Measurements from ENCODE around the gene CPSF4L.

Gene CPSF4L

DNA sequence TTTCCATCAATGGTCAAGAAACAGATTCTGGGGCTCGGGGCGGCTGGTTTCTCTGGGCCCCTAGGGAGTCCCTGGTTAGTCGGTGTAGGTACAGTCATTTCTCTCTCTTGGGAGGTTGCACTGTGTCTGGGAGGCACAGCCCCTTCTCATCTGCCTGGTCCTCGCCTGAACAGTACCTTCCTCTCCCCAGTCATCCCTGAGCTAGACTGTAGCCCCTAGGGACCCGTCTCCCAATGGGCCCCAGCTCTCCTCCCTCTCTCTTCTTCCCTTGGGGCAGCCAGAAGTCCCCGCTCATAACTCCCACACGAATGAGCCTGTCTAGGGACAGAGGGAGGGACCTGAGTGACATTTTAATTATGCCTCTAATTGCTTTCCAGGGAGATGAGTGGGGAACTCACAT lies 20.2 kb upstream of the CPSF4L start (continued):
- TF ChIP-seq ZNF629 (tag by site-specific recombination; IDR thresholded peaks at IDR 0.05): no peak
- TF ChIP-seq, protein P1, sequence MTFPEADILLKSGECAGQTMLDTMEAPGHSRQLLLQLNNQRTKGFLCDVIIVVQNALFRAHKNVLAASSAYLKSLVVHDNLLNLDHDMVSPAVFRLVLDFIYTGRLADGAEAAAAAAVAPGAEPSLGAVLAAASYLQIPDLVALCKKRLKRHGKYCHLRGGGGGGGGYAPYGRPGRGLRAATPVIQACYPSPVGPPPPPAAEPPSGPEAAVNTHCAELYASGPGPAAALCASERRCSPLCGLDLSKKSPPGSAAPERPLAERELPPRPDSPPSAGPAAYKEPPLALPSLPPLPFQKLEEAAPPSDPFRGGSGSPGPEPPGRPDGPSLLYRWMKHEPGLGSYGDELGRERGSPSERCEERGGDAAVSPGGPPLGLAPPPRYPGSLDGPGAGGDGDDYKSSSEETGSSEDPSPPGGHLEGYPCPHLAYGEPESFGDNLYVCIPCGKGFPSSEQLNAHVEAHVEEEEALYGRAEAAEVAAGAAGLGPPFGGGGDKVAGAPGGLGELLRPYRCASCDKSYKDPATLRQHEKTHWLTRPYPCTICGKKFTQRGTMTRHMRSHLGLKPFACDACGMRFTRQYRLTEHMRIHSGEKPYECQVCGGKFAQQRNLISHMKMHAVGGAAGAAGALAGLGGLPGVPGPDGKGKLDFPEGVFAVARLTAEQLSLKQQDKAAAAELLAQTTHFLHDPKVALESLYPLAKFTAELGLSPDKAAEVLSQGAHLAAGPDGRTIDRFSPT (tag by site-specific recombination; IDR thresholded peaks at IDR 0.05): no peak
- peak; percentile 94 for TF ChIP-seq WT1 (tag by site-specific recombination; IDR thresholded peaks at IDR 0.05)
- no peak for TF ChIP-seq MZF1 (tag by site-specific recombination; IDR thresholded peaks at IDR 0.05; ENCODE audit: borderline replicate concordance)
- no peak for TF ChIP-seq KLF7 (tag by site-specific recombination; IDR thresholded peaks at IDR 0.05; ENCODE audit: borderline replicate concordance)
- TF ChIP-seq ZNF610 (tag by site-specific recombination; IDR thresholded peaks at IDR 0.05; ENCODE audit: borderline replicate concordance): no peak
- TF ChIP-seq BCL11A (tag by site-specific recombination; IDR thresholded peaks at IDR 0.05; ENCODE audit: low read depth): no peak
- TF ChIP-seq EGR2 (tag by site-specific recombination; IDR thresholded peaks at IDR 0.05; ENCODE audit: low read depth): peak; percentile 63
- TF ChIP-seq ZNF2 (tag by site-specific recombination; IDR thresholded peaks at IDR 0.05): no peak
- TF ChIP-seq, protein P2, sequence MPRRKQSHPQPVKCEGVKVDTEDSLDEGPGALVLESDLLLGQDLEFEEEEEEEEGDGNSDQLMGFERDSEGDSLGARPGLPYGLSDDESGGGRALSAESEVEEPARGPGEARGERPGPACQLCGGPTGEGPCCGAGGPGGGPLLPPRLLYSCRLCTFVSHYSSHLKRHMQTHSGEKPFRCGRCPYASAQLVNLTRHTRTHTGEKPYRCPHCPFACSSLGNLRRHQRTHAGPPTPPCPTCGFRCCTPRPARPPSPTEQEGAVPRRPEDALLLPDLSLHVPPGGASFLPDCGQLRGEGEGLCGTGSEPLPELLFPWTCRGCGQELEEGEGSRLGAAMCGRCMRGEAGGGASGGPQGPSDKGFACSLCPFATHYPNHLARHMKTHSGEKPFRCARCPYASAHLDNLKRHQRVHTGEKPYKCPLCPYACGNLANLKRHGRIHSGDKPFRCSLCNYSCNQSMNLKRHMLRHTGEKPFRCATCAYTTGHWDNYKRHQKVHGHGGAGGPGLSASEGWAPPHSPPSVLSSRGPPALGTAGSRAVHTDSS (tag by site-specific recombination; IDR thresholded peaks at IDR 0.05): no peak
- TF ChIP-seq ZSCAN16 (tag by site-specific recombination; IDR thresholded peaks at IDR 0.05): no peak
- TF ChIP-seq, protein P3, sequence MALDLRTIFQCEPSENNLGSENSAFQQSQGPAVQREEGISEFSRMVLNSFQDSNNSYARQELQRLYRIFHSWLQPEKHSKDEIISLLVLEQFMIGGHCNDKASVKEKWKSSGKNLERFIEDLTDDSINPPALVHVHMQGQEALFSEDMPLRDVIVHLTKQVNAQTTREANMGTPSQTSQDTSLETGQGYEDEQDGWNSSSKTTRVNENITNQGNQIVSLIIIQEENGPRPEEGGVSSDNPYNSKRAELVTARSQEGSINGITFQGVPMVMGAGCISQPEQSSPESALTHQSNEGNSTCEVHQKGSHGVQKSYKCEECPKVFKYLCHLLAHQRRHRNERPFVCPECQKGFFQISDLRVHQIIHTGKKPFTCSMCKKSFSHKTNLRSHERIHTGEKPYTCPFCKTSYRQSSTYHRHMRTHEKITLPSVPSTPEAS (tag by site-specific recombination; IDR thresholded peaks at IDR 0.05): no peak
- TF ChIP-seq GLI4 (tag by site-specific recombination; IDR thresholded peaks at IDR 0.05): no peak
- no peak for TF ChIP-seq REPIN1 (tag by site-specific recombination; IDR thresholded peaks at IDR 0.05; ENCODE audit: low read depth)
- TF ChIP-seq ZNF626 (tag by site-specific recombination; IDR thresholded peaks at IDR 0.05): no peak
- TF ChIP-seq ZFP3 (tag by site-specific recombination; IDR thresholded peaks at IDR 0.05; ENCODE audit: low read depth): no peak
- TF ChIP-seq, protein P4, sequence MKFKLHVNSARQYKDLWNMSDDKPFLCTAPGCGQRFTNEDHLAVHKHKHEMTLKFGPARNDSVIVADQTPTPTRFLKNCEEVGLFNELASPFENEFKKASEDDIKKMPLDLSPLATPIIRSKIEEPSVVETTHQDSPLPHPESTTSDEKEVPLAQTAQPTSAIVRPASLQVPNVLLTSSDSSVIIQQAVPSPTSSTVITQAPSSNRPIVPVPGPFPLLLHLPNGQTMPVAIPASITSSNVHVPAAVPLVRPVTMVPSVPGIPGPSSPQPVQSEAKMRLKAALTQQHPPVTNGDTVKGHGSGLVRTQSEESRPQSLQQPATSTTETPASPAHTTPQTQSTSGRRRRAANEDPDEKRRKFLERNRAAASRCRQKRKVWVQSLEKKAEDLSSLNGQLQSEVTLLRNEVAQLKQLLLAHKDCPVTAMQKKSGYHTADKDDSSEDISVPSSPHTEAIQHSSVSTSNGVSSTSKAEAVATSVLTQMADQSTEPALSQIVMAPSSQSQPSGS (tag by site-specific recombination; IDR thresholded peaks at IDR 0.05; ENCODE audit: low read depth): no peak
- no peak for TF ChIP-seq HOXC10 (CRISPR knock-in tag; IDR thresholded peaks at IDR 0.05)
- TF ChIP-seq, protein P5, sequence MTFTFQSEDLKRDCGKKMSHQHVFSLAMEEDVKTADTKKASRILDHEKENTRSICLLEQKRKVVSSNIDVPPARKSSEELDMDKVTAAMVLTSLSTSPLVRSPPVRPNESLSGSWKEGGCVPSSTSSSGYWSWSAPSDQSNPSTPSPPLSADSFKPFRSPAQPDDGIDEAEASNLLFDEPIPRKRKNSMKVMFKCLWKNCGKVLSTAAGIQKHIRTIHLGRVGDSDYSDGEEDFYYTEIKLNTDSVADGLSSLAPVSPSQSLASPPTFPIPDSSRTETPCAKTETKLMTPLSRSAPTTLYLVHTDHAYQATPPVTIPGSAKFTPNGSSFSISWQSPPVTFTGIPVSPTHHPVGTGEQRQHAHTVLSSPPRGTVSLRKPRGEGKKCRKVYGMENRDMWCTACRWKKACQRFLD (tag by site-specific recombination; IDR thresholded peaks at IDR 0.05): no peak
- no peak for TF ChIP-seq OVOL3 (tag by site-specific recombination; IDR thresholded peaks at IDR 0.05)
- TF ChIP-seq ZIC2 (tag by site-specific recombination; IDR thresholded peaks at IDR 0.05): no peak
- no peak for TF ChIP-seq ZNF701 (tag by site-specific recombination; IDR thresholded peaks at IDR 0.05)
- TF ChIP-seq ZNF292 (tag by site-specific recombination; IDR thresholded peaks at IDR 0.05; ENCODE audit: borderline replicate concordance, low read depth): no peak
- no peak for TF ChIP-seq ZNF837 (tag by site-specific recombination; IDR thresholded peaks at IDR 0.05)
- no peak for TF ChIP-seq SCRT1 (tag by site-specific recombination; IDR thresholded peaks at IDR 0.05; ENCODE audit: borderline replicate concordance)
- peak; percentile 74 for TF ChIP-seq ZFHX2 (tag by site-specific recombination; conservative IDR thresholded peaks at IDR 0.05)
- TF ChIP-seq, protein P6, sequence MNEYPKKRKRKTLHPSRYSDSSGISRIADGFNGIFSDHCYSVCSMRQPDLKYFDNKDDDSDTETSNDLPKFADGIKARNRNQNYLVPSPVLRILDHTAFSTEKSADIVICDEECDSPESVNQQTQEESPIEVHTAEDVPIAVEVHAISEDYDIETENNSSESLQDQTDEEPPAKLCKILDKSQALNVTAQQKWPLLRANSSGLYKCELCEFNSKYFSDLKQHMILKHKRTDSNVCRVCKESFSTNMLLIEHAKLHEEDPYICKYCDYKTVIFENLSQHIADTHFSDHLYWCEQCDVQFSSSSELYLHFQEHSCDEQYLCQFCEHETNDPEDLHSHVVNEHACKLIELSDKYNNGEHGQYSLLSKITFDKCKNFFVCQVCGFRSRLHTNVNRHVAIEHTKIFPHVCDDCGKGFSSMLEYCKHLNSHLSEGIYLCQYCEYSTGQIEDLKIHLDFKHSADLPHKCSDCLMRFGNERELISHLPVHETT (tag by site-specific recombination; IDR thresholded peaks at IDR 0.05): no peak
- no peak for TF ChIP-seq ZBTB7A (tag by site-specific recombination; IDR thresholded peaks at IDR 0.05; ENCODE audit: low read depth)
- TF ChIP-seq ZNF510 (tag by site-specific recombination; IDR thresholded peaks at IDR 0.05; ENCODE audit: insufficient replicate concordance): no peak
- no peak for TF ChIP-seq ZNF549 (tag by site-specific recombination; IDR thresholded peaks at IDR 0.05)
- no peak for TF ChIP-seq HOXA7 (CRISPR knock-in tag; IDR thresholded peaks at IDR 0.05; ENCODE audit: borderline replicate concordance)
- no peak for TF ChIP-seq ZNF558 (tag by site-specific recombination; IDR thresholded peaks at IDR 0.05)
- no peak for TF ChIP-seq ZNF266 (tag by site-specific recombination; IDR thresholded peaks at IDR 0.05; ENCODE audit: low read depth)
